ENCODE measurements around the gene RRAGA. TPM values are rescaled to one million over a fixed set of nuclear protein-coding genes. Genes with fewer than 3 reads are reported as not detected.
"Not testable (repeated sequence)": the region's sequence is repeated elsewhere in the genome, so short reads cannot be mapped to it uniquely, and the experiment has no call there.

RRAGA gene
- total and polyA plus RNA-seq, 9 of the 15 experiments (the other 6 are each of a cell fraction or from before 2014, with no cell fraction given): 6.0 to 44.7 (median 18.8) TPM

DNA sequence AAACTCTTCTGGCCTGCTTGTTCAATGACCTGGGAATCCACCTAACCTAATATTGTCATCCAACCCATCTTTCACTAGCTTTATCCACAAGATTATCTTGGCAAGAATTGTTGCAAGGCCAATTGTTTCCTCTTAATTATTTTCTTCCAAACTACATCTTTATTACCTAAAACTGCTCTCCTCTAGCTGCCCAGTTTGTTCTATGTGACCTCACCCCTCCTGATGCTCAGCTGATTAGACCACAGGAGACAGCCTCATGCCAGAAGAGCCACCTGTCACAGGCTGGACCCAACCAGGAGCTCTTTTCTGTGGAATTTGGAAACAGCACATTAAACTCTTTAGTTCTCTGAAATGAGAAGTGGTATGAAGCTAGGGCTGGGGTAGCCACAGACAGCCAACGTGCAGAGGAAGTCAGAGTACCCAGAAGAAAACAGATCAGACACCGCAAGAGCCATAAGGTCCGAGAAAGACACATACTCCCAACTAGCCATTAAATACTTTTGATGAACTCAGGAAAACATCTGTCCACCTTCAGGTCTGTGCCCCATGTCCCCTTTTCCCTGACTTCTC lies 28.3 kb upstream of the RRAGA start:
- H3K9me3 ChIP-seq (replicated peaks; ENCODE audit: control insufficient read depth, insufficient read depth, low read depth, low read length): no peaks in the 10 kb centered on the region
- H3K36me3 ChIP-seq (ENCODE audit: control insufficient read depth, insufficient read depth, low read length): no peaks in the 10 kb centered on the region
- in situ Hi-C loops (cut with MboI): loop anchor here (10.0 kb wide), 2 partner anchors 766 to 1216 kb away; no protein-coding TSS in a partner anchor
- no peak for FAIRE-seq
- no peaks in the 10 kb centered on the region for H3K4me1 ChIP-seq (replicated peaks in 1 of 2; ENCODE audit: control insufficient read depth in 2 of 2, insufficient read depth in 2 of 2, low read length in 2 of 2)
- H4K20me1 ChIP-seq (replicated peaks; ENCODE audit: control insufficient read depth, insufficient read depth, low read length): no peaks in the 10 kb centered on the region
- TF ChIP-seq ZNF785 (CRISPR knock-in tag; IDR thresholded peaks at IDR 0.05): no peak
- H3K27ac ChIP-seq (ENCODE audit: extremely low read depth, low read depth, low read length): no peak overlapping the region
- 0% methylated on average over 1 of the region's 3 CpGs for WGBS (ENCODE audit: insufficient coverage, low coverage, missing lambda C conversion rate)
- no peak overlapping the region for H3K4me3 ChIP-seq
- H3K9ac ChIP-seq (ENCODE audit: insufficient read depth in 1 of 2, low read depth in 2 of 2, low read length in 2 of 2): no peak overlapping the region
- H3K27me3 ChIP-seq (ENCODE audit: control insufficient read depth in 2 of 2, insufficient read depth in 2 of 2, low read length in 2 of 2): no peaks in the 10 kb centered on the region
- ChIA-PET CTCF (ENCODE audit: low intra/inter-chr PET ratio) (no interaction called here), POLR2A (interaction anchor here (0.6 kb wide), 1 partner anchor 368 kb away, joined by 3 read pairs; no protein-coding TSS in a partner anchor)
- no peak overlapping the region for H2AFZ ChIP-seq (ENCODE audit: low read depth, low read length)
- ATAC-seq: no peak
- BruUV-seq (replicated peaks): no TSS peak
- DNase-seq (ENCODE audit: extremely low read depth in 1 of 4, low spot score in 3 of 4): no peak
- intact Hi-C loops (cut with micrococcal nuclease): no loop called here
- no peaks in the 10 kb centered on the region for H3K9me1 ChIP-seq (ENCODE audit: control insufficient read depth, insufficient read depth, low read length)
- no peaks in the 10 kb centered on the region for H3K79me2 ChIP-seq (ENCODE audit: control insufficient read depth, insufficient read depth, low read length)
- H3K4me2 ChIP-seq (ENCODE audit: insufficient read depth, low read length): no peak overlapping the region

- BruUV-seq (replicated peaks); intact Hi-C loops (cut with micrococcal nuclease); H3K9ac ChIP-seq (ENCODE audit: insufficient read depth in 1 of 2, low read depth in 2 of 2, low read length in 2 of 2); H3K4me1 ChIP-seq (replicated peaks in 1 of 2; ENCODE audit: control insufficient read depth in 2 of 2, insufficient read depth in 2 of 2, low read length in 2 of 2); H3K27me3 ChIP-seq (ENCODE audit: control insufficient read depth in 2 of 2, insufficient read depth in 2 of 2, low read length in 2 of 2); DNase-seq (ENCODE audit: extremely low read depth in 1 of 4, low spot score in 3 of 4); H3K9me1 ChIP-seq (ENCODE audit: control insufficient read depth, insufficient read depth, low read length); H3K9me3 ChIP-seq (replicated peaks; ENCODE audit: control insufficient read depth, insufficient read depth, low read depth, low read length); H3K4me2 ChIP-seq (ENCODE audit: insufficient read depth, low read length); H4K20me1 ChIP-seq (replicated peaks; ENCODE audit: control insufficient read depth, insufficient read depth, low read length); CTCF ChIA-PET (ENCODE audit: low intra/inter-chr PET ratio); H3K36me3 ChIP-seq (ENCODE audit: control insufficient read depth, insufficient read depth, low read length); H3K4me3 ChIP-seq; H3K79me2 ChIP-seq (ENCODE audit: control insufficient read depth, insufficient read depth, low read length); FAIRE-seq; ATAC-seq; H3K27ac ChIP-seq (ENCODE audit: extremely low read depth, low read depth, low read length): not testable (repeated sequence)
- POLR2A ChIA-PET: interaction anchor here (0.6 kb wide), 1 partner anchor 368 kb away, joined by 3 read pairs; no protein-coding TSS in a partner anchor
- TF ChIP-seq NFYB (IDR thresholded peaks at IDR 0.05; ENCODE audit: extremely low read depth, insufficient read length) (peak; percentile 42), MAFG (tag; conservative IDR thresholded peaks at IDR 0.05) (peak; percentile 64), ASH1L (IDR thresholded peaks at IDR 0.05; ENCODE audit: borderline replicate concordance, low read depth, partially characterized antibody) (peak; percentile 50), ZNF316 (IDR thresholded peaks at IDR 0.05) (peak; percentile 90), MAFK (IDR thresholded peaks at IDR 0.05; ENCODE audit: low read length) (peak; percentile 56), MAFF (IDR thresholded peaks at IDR 0.05; ENCODE audit: low read length) (peak; percentile 56), C11orf30 (IDR thresholded peaks at IDR 0.05; ENCODE audit: low read depth) (peak; percentile 78)
- 0 out of 2 replicates have a peak overlapping the region, but pooled peaks have one; percentile 24 for H2AFZ ChIP-seq (ENCODE audit: low read depth, low read length)
- 0% methylated on average over 2 of the region's 2 CpGs for WGBS (ENCODE audit: insufficient coverage, low coverage, missing lambda C conversion rate)
- in situ Hi-C loops (cut with MboI): loop anchor here (10.0 kb wide), 2 partner anchors 767 to 1217 kb away; no protein-coding TSS in a partner anchor
These were observed 27.6 kb upstream of the RRAGA start for GRCh38 chr9:19021649-19022048.
